ENCODE data around the gene POLL.

POLL gene

DNA sequence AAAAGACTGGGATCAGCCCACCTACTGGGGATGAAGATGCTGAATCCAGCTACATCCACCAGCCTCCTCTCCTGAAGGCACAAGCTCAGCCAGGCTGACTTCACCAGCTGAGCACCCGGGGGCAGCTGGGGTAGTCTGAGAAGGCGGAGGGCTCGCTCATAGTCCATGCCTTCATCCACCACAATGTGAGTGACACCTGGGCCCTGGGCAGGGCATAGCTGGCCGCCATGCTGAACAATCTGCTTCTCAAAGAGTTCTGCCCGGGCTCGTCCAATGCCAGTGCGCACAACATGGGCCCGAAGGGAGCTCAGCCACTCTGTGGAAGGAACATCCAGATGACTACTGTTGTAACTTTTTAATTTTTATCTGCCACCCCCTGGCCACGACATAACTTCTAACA is 2.2 kb downstream of the POLL start:
- no peak for DNase-seq
- H3K4me3 ChIP-seq (ENCODE audit: low read depth, low read length) = no peak overlapping the region
- TF ChIP-seq, protein P1, sequence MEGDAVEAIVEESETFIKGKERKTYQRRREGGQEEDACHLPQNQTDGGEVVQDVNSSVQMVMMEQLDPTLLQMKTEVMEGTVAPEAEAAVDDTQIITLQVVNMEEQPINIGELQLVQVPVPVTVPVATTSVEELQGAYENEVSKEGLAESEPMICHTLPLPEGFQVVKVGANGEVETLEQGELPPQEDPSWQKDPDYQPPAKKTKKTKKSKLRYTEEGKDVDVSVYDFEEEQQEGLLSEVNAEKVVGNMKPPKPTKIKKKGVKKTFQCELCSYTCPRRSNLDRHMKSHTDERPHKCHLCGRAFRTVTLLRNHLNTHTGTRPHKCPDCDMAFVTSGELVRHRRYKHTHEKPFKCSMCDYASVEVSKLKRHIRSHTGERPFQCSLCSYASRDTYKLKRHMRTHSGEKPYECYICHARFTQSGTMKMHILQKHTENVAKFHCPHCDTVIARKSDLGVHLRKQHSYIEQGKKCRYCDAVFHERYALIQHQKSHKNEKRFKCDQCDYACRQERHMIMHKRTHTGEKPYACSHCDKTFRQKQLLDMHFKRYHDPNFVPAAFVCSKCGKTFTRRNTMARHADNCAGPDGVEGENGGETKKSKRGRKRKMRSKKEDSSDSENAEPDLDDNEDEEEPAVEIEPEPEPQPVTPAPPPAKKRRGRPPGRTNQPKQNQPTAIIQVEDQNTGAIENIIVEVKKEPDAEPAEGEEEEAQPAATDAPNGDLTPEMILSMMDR (IDR thresholded peaks at IDR 0.05; ENCODE audit: low read depth, low read length, missing control alignments) = no peak
- H3K27me3 ChIP-seq (replicated peaks) = no peaks in the 10 kb centered on the region
- no peak overlapping the region for H3K27ac ChIP-seq
- in situ Hi-C loops (cut with HindIII; ENCODE audit: low pct_ligation_motif_present, low sequenced_read_pairs) = no loop called here
- H3K36me3 ChIP-seq (replicated peaks) = peaks cover 3% of the 10 kb centered on the region

DNA sequence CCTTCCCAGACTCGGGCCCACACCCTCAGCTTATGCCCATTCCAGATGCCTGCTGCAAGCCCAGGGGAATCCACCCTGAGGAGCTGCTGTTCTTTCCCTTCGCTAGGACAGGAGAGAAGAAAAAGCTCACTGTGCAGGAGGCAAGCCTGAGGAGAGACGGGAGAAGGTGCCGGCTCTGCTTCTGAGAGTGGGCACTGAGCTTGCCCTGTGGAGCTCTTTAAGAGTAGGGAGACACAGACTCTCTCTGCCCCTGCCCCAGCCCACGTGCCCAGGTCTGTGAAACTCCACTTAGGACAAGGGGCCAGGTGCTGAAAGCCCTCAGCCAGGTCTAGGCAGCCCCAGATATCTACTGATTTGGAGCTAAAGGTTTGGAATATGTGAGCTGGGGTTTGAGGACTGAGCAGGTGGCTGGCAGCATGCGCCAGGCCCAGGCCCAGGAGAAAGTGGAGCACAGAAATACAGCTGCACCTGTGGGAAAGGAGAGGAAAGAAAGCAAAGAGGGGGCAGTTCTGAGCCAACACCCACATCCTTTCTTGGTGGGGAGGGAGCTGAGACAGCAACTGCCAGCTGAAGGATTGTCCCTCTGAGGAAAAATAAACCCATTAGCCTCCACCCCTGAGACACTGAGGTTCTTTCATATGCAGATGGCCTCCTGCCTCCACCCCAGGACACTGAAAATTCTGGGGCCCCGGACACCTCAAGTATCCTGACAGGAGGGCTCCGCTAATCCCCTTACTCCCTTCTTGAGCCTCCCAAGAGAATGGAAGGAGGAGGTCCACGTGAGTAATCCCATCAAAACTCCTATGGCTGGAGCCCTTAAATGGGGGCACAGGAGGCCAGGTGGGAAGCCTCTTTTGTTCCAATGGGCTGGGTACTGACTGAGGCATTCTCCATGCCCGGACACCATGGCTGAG is 7.3 kb downstream of the POLL start:
- Histone ChIP-seq H3K36me3 (replicated peaks) (peaks cover 3% of the 10 kb centered on the region), H3K27ac (no peak overlapping the region), H3K4me3 (ENCODE audit: low read depth, low read length) (no peak overlapping the region), H3K27me3 (replicated peaks) (no peaks in the 10 kb centered on the region)
- TF ChIP-seq, protein P1 (IDR thresholded peaks at IDR 0.05; ENCODE audit: low read depth, low read length, missing control alignments) = no peak
- no peak for DNase-seq
- in situ Hi-C loops (cut with HindIII; ENCODE audit: low pct_ligation_motif_present, low sequenced_read_pairs) = no loop called here

DNA sequence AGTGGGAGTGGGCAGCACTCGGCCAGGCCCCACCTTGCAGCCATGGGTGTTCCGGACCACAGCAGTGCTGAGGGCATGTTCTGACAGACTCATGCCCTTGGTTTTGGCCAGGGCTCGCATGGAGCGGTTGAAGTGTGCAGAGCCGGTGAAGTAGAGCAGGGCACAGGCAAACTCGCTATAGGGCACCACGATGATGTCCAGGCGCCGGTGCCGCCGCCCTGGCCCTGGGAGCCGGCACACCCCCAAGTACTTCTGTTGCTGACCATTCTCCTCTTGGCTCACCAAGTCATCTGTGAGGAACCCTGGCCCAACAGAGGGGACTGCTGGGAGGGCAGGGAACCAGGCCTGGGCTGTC is 8.6 kb downstream of the POLL start:
- no peak for DNase-seq
- TF ChIP-seq, protein P1 (IDR thresholded peaks at IDR 0.05; ENCODE audit: low read depth, low read length, missing control alignments) = no peak
- in situ Hi-C loops (cut with HindIII; ENCODE audit: low pct_ligation_motif_present, low sequenced_read_pairs) = no loop called here
- peaks cover 3% of the 10 kb centered on the region for H3K36me3 ChIP-seq (replicated peaks)
- H3K27ac ChIP-seq = no peak overlapping the region
- no peaks in the 10 kb centered on the region for H3K27me3 ChIP-seq (replicated peaks)
- no peak overlapping the region for H3K4me3 ChIP-seq (ENCODE audit: low read depth, low read length)

DNA sequence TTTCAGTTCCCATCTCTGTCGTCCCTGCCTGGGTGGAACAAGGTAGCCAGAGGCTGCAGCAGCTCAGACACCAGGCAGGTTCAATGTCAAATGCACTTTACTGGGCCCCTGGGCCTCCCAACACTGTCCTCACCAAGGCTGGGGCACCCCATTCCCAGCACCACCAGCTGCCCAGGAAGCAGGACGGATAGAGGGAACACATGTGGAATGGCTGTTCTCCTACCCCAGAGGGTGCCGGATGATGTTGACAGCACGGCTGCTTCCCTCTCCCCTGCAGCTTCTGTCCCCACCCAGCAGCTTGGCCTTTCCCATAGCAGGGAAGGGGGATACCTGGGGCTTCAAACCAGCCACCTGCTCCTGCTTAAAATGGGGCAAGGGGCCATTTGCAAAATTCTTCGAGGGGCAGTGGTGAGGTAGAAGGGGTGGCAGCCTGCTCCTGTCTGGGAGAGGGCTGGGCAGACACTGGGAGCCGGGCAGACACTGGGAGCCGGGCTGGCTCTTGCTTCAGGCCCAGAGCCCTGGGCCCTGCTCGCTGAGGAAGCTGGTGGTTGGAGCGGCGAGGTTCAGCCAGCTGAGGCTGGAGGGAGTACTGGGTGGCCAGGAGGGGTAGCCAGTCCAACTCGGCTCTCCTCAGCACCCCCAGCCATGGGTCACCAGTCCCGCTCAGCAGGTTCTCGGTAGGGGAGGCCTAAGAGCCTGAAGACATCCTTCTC is 9.1 kb downstream of the POLL start:
- in situ Hi-C loops (cut with HindIII; ENCODE audit: low pct_ligation_motif_present, low sequenced_read_pairs) = no loop called here
- TF ChIP-seq, protein P1 (IDR thresholded peaks at IDR 0.05; ENCODE audit: low read depth, low read length, missing control alignments) = no peak
- DNase-seq = no peak
- H3K36me3 ChIP-seq (replicated peaks) = peaks cover 3% of the 10 kb centered on the region
- no peak overlapping the region for H3K27ac ChIP-seq
- H3K27me3 ChIP-seq (replicated peaks) = no peaks in the 10 kb centered on the region
- no peak overlapping the region for H3K4me3 ChIP-seq (ENCODE audit: low read depth, low read length)

DNA sequence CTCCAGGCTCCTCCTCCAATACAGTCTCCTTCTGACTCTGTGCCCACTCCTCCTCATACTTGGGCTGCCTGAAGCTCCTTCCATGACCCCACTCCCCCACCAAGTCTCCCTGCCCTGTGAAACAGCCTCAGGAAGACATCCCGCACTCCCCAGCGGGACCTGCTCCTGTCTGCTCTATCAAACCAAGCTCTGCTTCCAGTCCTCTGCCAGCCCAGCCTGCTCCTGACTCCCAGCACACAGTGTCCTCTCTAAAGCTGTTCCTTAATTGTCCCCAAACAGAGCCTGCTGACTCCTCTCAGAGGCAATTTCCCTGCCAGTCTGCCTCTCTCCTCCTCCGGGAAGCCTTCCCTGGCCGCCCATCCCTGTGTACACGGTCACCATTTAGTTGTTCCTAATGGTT is 9.9 kb downstream of the POLL start:
- in situ Hi-C loops (cut with HindIII; ENCODE audit: low pct_ligation_motif_present, low sequenced_read_pairs) = no loop called here
- Histone ChIP-seq H3K4me3 (ENCODE audit: low read depth, low read length) (no peak overlapping the region), H3K36me3 (replicated peaks) (peaks cover 3% of the 10 kb centered on the region), H3K27me3 (replicated peaks) (no peaks in the 10 kb centered on the region), H3K27ac (no peak overlapping the region)
- TF ChIP-seq, protein P1 (IDR thresholded peaks at IDR 0.05; ENCODE audit: low read depth, low read length, missing control alignments) = no peak
- DNase-seq = no peak
